SU-DHL-6 (cell line): ENCODE data around the gene CEP55.

Source experiments
- H2AFZ ChIP-seq: fragments of 200-600 bp; sonication (generic); 2 replicates; pipeline ENCODE4 v1.6.1; 2014; ENCODE audit warnings: low read depth, mild to moderate bottlenecking, moderate library complexity, mixed read lengths, antibody characterized with exemption, low read length; ENCODE audit not compliant: severe bottlenecking
- H3F3A ChIP-seq: fragments of 200-600 bp; shearing (Covaris generic); 2 replicates; pipeline ENCODE4 v1.6.0; 2016; ENCODE audit warnings: antibody characterized with exemption, mild to moderate bottlenecking; ENCODE audit not compliant: insufficient read depth
- H3K27ac ChIP-seq: fragments of 200-600 bp; sonication (generic); 2 replicates; pipeline ENCODE4 v1.5.1; 2016; ENCODE audit warnings: low read depth, mild to moderate bottlenecking, low read length, moderate library complexity, mixed read lengths
- H3K27me3 ChIP-seq: fragments of 200-600 bp; sonication (generic), shearing (Covaris generic); 2 replicates; pipeline ENCODE4 v1.6.0; 2014; ENCODE audit warnings: mild to moderate bottlenecking, low read length
- H3K36me3 ChIP-seq: fragments of 200-600 bp; sonication (generic); 2 replicates; pipeline ENCODE4 v1.6.1; 2014; ENCODE audit warnings: mild to moderate bottlenecking, low read length, mixed read lengths
- H3K4me2 ChIP-seq: fragments of 300-600, 200-600 bp; shearing (Covaris generic), sonication (generic); 2 replicates; pipeline ENCODE4 v1.6.0; 2014; ENCODE audit warnings: low read length, low read depth, mild to moderate bottlenecking; ENCODE audit not compliant: poor library complexity, severe bottlenecking
- H3K4me3 ChIP-seq: fragments of 200-600 bp; sonication (generic); 2 replicates; pipeline ENCODE4 v1.5.1; 2014; ENCODE audit warnings: antibody characterized with exemption, low read length, mild to moderate bottlenecking, mixed read lengths; ENCODE audit not compliant: insufficient read depth, poor library complexity, severe bottlenecking
- H3K79me2 ChIP-seq: fragments of 200-600 bp; sonication (generic); 2 replicates; pipeline ENCODE4 v1.6.1; 2014; ENCODE audit warnings: mild to moderate bottlenecking, low read length, moderate library complexity; ENCODE audit not compliant: insufficient read depth
- H3K9ac ChIP-seq: fragments of 200-600 bp; sonication (generic); 2 replicates; pipeline ENCODE4 v1.7.0; 2014; ENCODE audit warnings: mild to moderate bottlenecking, low read length
- H3K9me2 ChIP-seq: fragments of 200-600 bp; sonication (generic); replicated peaks from 2 replicates; pipeline ENCODE4 v1.6.1; 2014; ENCODE audit warnings: low read length; ENCODE audit not compliant: insufficient read depth
- H3K9me3 ChIP-seq: fragments of 200-600 bp; sonication (generic); 2 replicates; pipeline ENCODE4 v1.6.1; 2014; ENCODE audit warnings: low read length, mixed read lengths; ENCODE audit not compliant: insufficient read depth
- H4K20me1 ChIP-seq: fragments of 200-600 bp; sonication (generic); 2 replicates; pipeline ENCODE4 v1.6.1; 2014; ENCODE audit warnings: low read depth, mild to moderate bottlenecking, antibody characterized with exemption, low read length, moderate library complexity, mixed read lengths
- EZH2phosphoT487 ChIP-seq: fragments of 200-600 bp; sonication (generic), shearing (Covaris generic); conservative IDR thresholded peaks from 2 replicates; pipeline ENCODE4 v1.6.1; 2018; ENCODE audit warnings: mild to moderate bottlenecking, antibody characterized with exemption, low read length, moderate library complexity, mixed read lengths
- TF ChIP-seq, protein P1 (sequence below): fragments of 200-600 bp; sonication (generic); IDR thresholded peaks from one replicate; pipeline ENCODE4 v1.5.1; 2017; ENCODE audit warnings: antibody characterized with exemption, mild to moderate bottlenecking, low read length, moderate library complexity; ENCODE audit not compliant: insufficient read depth, poor library complexity, severe bottlenecking

Gene CEP55

DNA sequence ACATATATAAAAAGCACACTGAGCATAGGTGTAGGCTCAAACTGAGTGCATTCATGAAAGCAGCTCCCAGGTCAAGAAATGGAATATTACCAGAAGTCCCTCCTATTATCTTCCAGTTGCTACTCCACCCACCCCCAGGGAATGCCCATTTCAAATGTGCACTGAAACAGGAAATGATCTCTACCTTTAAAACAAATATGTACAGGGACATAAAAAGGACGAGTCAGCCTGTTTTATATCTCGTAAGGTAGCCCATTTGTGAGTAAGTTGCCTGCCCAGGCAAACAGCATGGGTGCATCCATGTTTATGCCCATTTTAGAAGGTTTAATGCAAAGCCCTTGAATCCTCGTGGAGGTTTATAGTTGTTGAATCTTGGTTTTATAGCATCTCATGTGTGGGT is 80.5 kb downstream of the CEP55 start:
- Histone ChIP-seq H2AFZ (no peak overlapping the region), H3K4me3 (no peak overlapping the region), H3K27me3 (no peaks in the 10 kb centered on the region), H3K36me3 (no peaks in the 10 kb centered on the region), H4K20me1 (no peaks in the 10 kb centered on the region), H3F3A (no peaks in the 10 kb centered on the region), H3K79me2 (no peaks in the 10 kb centered on the region), H3K9me2 (no peaks in the 10 kb centered on the region), H3K9ac (no peak overlapping the region), H3K9me3 (no peaks in the 10 kb centered on the region), H3K4me2 (no peak overlapping the region), H3K27ac (no peak overlapping the region)
- TF ChIP-seq, protein P1, sequence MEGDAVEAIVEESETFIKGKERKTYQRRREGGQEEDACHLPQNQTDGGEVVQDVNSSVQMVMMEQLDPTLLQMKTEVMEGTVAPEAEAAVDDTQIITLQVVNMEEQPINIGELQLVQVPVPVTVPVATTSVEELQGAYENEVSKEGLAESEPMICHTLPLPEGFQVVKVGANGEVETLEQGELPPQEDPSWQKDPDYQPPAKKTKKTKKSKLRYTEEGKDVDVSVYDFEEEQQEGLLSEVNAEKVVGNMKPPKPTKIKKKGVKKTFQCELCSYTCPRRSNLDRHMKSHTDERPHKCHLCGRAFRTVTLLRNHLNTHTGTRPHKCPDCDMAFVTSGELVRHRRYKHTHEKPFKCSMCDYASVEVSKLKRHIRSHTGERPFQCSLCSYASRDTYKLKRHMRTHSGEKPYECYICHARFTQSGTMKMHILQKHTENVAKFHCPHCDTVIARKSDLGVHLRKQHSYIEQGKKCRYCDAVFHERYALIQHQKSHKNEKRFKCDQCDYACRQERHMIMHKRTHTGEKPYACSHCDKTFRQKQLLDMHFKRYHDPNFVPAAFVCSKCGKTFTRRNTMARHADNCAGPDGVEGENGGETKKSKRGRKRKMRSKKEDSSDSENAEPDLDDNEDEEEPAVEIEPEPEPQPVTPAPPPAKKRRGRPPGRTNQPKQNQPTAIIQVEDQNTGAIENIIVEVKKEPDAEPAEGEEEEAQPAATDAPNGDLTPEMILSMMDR: no peak

DNA sequence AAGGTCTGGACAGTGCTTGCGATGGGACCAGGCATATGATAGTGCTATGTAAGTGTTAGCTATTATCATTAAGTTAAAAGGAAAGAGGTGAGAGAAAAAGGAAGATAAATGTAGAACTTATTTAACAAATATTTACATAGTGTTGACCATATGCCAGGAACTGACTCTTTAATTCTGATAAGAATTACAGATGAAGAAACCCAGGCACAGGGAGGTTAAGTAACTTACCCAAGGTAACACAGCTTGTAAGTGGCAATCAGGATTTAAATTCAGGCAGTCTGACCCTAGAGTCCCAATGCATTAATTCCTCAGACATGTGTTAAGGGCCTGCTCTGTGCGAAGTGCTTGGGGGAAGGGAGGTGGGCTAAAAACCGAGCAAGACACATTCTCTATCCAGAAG is 81.2 kb downstream of the CEP55 start:
- H3K27ac ChIP-seq: no peak overlapping the region
- H3K27me3 ChIP-seq: no peaks in the 10 kb centered on the region
- H3K9ac ChIP-seq: no peak overlapping the region
- H4K20me1 ChIP-seq: no peaks in the 10 kb centered on the region
- no peaks in the 10 kb centered on the region for H3K9me2 ChIP-seq
- no peaks in the 10 kb centered on the region for H3K36me3 ChIP-seq
- H3K79me2 ChIP-seq: no peaks in the 10 kb centered on the region
- no peak overlapping the region for H3K4me3 ChIP-seq
- H3K9me3 ChIP-seq: no peaks in the 10 kb centered on the region
- H3K4me2 ChIP-seq: no peak overlapping the region
- no peaks in the 10 kb centered on the region for H3F3A ChIP-seq
- H2AFZ ChIP-seq: no peak overlapping the region
- TF ChIP-seq, protein P1: no peak
- no peak for TF ChIP-seq EZH2phosphoT487
